Measurements from ENCODE around the gene GP9.
"Not testable (repeated sequence)": the region's sequence is repeated elsewhere in the genome, so short reads cannot be mapped to it uniquely, and the experiment has no call there.

Gene GP9

GRCh38 chr3:129088312-129088711 is 27.7 kb downstream of the GP9 start:
- H3K4me3 Mint-ChIP-seq; H3K27ac Mint-ChIP-seq; H3K9me3 Mint-ChIP-seq; H3K27me3 Mint-ChIP-seq; H3K4me1 Mint-ChIP-seq (ENCODE audit: low read depth); DNase-seq: not testable (repeated sequence)
- peaks cover 15% of the 10 kb centered on the region for H3K36me3 Mint-ChIP-seq (ENCODE audit: low read depth)

GRCh38 chr3:129095285-129095684 is 34.7 kb downstream of the GP9 start:
- H3K27ac Mint-ChIP-seq = peak overlapping the region; percentile 61
- peaks cover 29% of the 10 kb centered on the region for H3K4me1 Mint-ChIP-seq (ENCODE audit: low read depth)
- no peak overlapping the region for H3K4me3 Mint-ChIP-seq
- H3K36me3 Mint-ChIP-seq (ENCODE audit: low read depth) = peaks cover 63% of the 10 kb centered on the region
- DNase-seq = no peak
- H3K9me3 Mint-ChIP-seq = no peaks in the 10 kb centered on the region
- no peaks in the 10 kb centered on the region for H3K27me3 Mint-ChIP-seq

- H3K4me1 Mint-ChIP-seq (ENCODE audit: low read depth) = peaks cover 73% of the 10 kb centered on the region
- no peaks in the 10 kb centered on the region for H3K27me3 Mint-ChIP-seq
- no peaks in the 10 kb centered on the region for H3K9me3 Mint-ChIP-seq
- H3K4me3 Mint-ChIP-seq = no peak overlapping the region
- DNase-seq = no peak
- peaks cover 59% of the 10 kb centered on the region for H3K36me3 Mint-ChIP-seq (ENCODE audit: low read depth)
- peak overlapping the region; percentile 70 for H3K27ac Mint-ChIP-seq
These were observed 39.7 kb downstream of the GP9 start for GRCh38 chr3:129100274-129100673.

- no peaks in the 10 kb centered on the region for H3K9me3 Mint-ChIP-seq
- no peak for DNase-seq
- H3K4me1 Mint-ChIP-seq (ENCODE audit: low read depth) = peaks cover 80% of the 10 kb centered on the region
- H3K36me3 Mint-ChIP-seq (ENCODE audit: low read depth) = peaks cover 66% of the 10 kb centered on the region
- H3K27me3 Mint-ChIP-seq = no peaks in the 10 kb centered on the region
- no peak overlapping the region for H3K4me3 Mint-ChIP-seq
- H3K27ac Mint-ChIP-seq = peak overlapping the region; percentile 70
These were observed 41.0 kb downstream of the GP9 start for GRCh38 chr3:129101370-129102138.

- peaks cover 82% of the 10 kb centered on the region for H3K4me1 Mint-ChIP-seq (ENCODE audit: low read depth)
- H3K9me3 Mint-ChIP-seq = no peaks in the 10 kb centered on the region
- H3K36me3 Mint-ChIP-seq (ENCODE audit: low read depth) = peaks cover 70% of the 10 kb centered on the region
- peak overlapping the region; percentile 70 for H3K27ac Mint-ChIP-seq
- no peak overlapping the region for H3K4me3 Mint-ChIP-seq
- DNase-seq = no peak
- no peaks in the 10 kb centered on the region for H3K27me3 Mint-ChIP-seq
These were observed 42.7 kb downstream of the GP9 start for GRCh38 chr3:129103296-129103695.

GRCh38 chr3:129104051-129104450 is 43.5 kb downstream of the GP9 start:
- Mint-ChIP-seq H3K27me3 (no peaks in the 10 kb centered on the region), H3K9me3 (no peaks in the 10 kb centered on the region), H3K4me3 (no peak overlapping the region), H3K27ac (peak overlapping the region; percentile 70), H3K4me1 (ENCODE audit: low read depth) (peaks cover 87% of the 10 kb centered on the region), H3K36me3 (ENCODE audit: low read depth) (peaks cover 75% of the 10 kb centered on the region)
- DNase-seq = no peak

GRCh38 chr3:129104498-129105079 is 44.0 kb downstream of the GP9 start:
- no peak for DNase-seq
- Mint-ChIP-seq H3K4me1 (ENCODE audit: low read depth) (peaks cover 86% of the 10 kb centered on the region), H3K36me3 (ENCODE audit: low read depth) (peaks cover 73% of the 10 kb centered on the region), H3K27ac (peak overlapping the region; percentile 70), H3K4me3 (no peak overlapping the region), H3K27me3 (no peaks in the 10 kb centered on the region), H3K9me3 (no peaks in the 10 kb centered on the region)

- H3K27ac Mint-ChIP-seq = peak overlapping the region; percentile 87
- H3K36me3 Mint-ChIP-seq (ENCODE audit: low read depth) = peaks cover 78% of the 10 kb centered on the region
- H3K4me3 Mint-ChIP-seq = no peak overlapping the region
- H3K9me3 Mint-ChIP-seq = no peaks in the 10 kb centered on the region
- H3K4me1 Mint-ChIP-seq (ENCODE audit: low read depth) = peaks cover 88% of the 10 kb centered on the region
- DNase-seq = no peak
- no peaks in the 10 kb centered on the region for H3K27me3 Mint-ChIP-seq
These were observed 45.3 kb downstream of the GP9 start for GRCh38 chr3:129105862-129106261.

- H3K27ac Mint-ChIP-seq = peak overlapping the region; percentile 87
- H3K4me3 Mint-ChIP-seq = no peak overlapping the region
- H3K36me3 Mint-ChIP-seq (ENCODE audit: low read depth) = peaks cover 78% of the 10 kb centered on the region
- no peaks in the 10 kb centered on the region for H3K9me3 Mint-ChIP-seq
- H3K27me3 Mint-ChIP-seq = no peaks in the 10 kb centered on the region
- H3K4me1 Mint-ChIP-seq (ENCODE audit: low read depth) = peaks cover 87% of the 10 kb centered on the region
- DNase-seq = no peak
These were observed 45.7 kb downstream of the GP9 start for GRCh38 chr3:129106320-129106719.

GRCh38 chr3:129106866-129107565 is 46.4 kb downstream of the GP9 start:
- Mint-ChIP-seq H3K27me3 (no peaks in the 10 kb centered on the region), H3K36me3 (ENCODE audit: low read depth) (peaks cover 76% of the 10 kb centered on the region), H3K4me1 (ENCODE audit: low read depth) (peaks cover 87% of the 10 kb centered on the region), H3K9me3 (no peaks in the 10 kb centered on the region), H3K4me3 (no peak overlapping the region), H3K27ac (peak overlapping the region; percentile 87)
- DNase-seq = no peak

- Mint-ChIP-seq H3K27ac (peak overlapping the region; percentile 87), H3K36me3 (ENCODE audit: low read depth) (peaks cover 80% of the 10 kb centered on the region), H3K27me3 (no peaks in the 10 kb centered on the region), H3K9me3 (no peaks in the 10 kb centered on the region), H3K4me3 (no peak overlapping the region), H3K4me1 (ENCODE audit: low read depth) (peaks cover 87% of the 10 kb centered on the region)
- no peak for DNase-seq
These were observed 47.2 kb downstream of the GP9 start for GRCh38 chr3:129107793-129108192.

GRCh38 chr3:129111076-129111780 is 50.6 kb downstream of the GP9 start:
- Mint-ChIP-seq H3K27ac (peak overlapping the region; percentile 98), H3K4me1 (ENCODE audit: low read depth) (peaks cover 85% of the 10 kb centered on the region), H3K36me3 (ENCODE audit: low read depth) (peaks cover 86% of the 10 kb centered on the region)
- H3K4me3 Mint-ChIP-seq, DNase-seq, H3K27me3 Mint-ChIP-seq, H3K9me3 Mint-ChIP-seq: not testable (repeated sequence)
